HepG2 (cell line): Measurements from ENCODE around the gene LIPA. TPM values are rescaled to one million over a fixed set of nuclear protein-coding genes. Genes with fewer than 3 reads are reported as not detected.
A peak's percentile ranks its signal among the peaks of the same experiment; 100 is the strongest.

ENCODE experiments used
- FOXP1 ChIP-seq, 2 experiments: fragments of 450-650 bp in 1 of 2; IDR thresholded peaks; 2 replicates each; pipeline ENCODE4 v1.6.1; 2017 to 2018; ENCODE audit warnings: antibody characterized with exemption in 1 of 2
- GABPA ChIP-seq, 2 experiments: IDR thresholded peaks; 2 replicates each; pipeline ENCODE4 v1.6.1; 2011 to 2016; ENCODE audit warnings: low read depth in 2 of 2, low read length in 1 of 2, missing biosample characterization in 1 of 2, missing genetic modification characterization in 1 of 2
- HDAC1 ChIP-seq: sonication (generic); formaldehyde crosslinking; IDR thresholded peaks from 2 replicates; pipeline ENCODE4 v1.5.1; 2020; ENCODE audit warnings: mild to moderate bottlenecking, missing genetic modification reagents
- MYNN ChIP-seq: sonication (generic); formaldehyde crosslinking; IDR thresholded peaks from 2 replicates; pipeline ENCODE4 v1.4.0; 2020; ENCODE audit warnings: mild to moderate bottlenecking, low read depth, missing genetic modification reagents
- NFIB ChIP-seq: sonication (generic); formaldehyde crosslinking; IDR thresholded peaks from 2 replicates; pipeline ENCODE4 v1.9.0; 2021; ENCODE audit warnings: missing genetic modification reagents, mild to moderate bottlenecking, borderline replicate concordance
- NFRKB ChIP-seq: fragments of 450-650 bp; IDR thresholded peaks from 2 replicates; pipeline ENCODE4 v1.6.1; 2017
- PRPF4 ChIP-seq: fragments of 200-400 bp; formaldehyde crosslinking; IDR thresholded peaks from 2 replicates; pipeline ENCODE4 v1.6.1; 2016; ENCODE audit warnings: low read length, low read depth; ENCODE audit not compliant: poor library complexity, severe bottlenecking
- RAD51 ChIP-seq: fragments of 450-650 bp; IDR thresholded peaks from 2 replicates; pipeline ENCODE4 v1.6.1; 2016; ENCODE audit warnings: borderline replicate concordance
- SMARCC2 ChIP-seq: fragments of 450-650 bp; IDR thresholded peaks from 2 replicates; pipeline ENCODE4 v1.6.1; 2017; ENCODE audit warnings: antibody characterized with exemption, mild to moderate bottlenecking
- SP2 ChIP-seq: sonication (generic); formaldehyde crosslinking; IDR thresholded peaks from 2 replicates; pipeline ENCODE4 v1.5.1; 2020; ENCODE audit warnings: mild to moderate bottlenecking, missing genetic modification reagents
- TMF1 ChIP-seq: sonication (generic); formaldehyde crosslinking; IDR thresholded peaks from 2 replicates; pipeline ENCODE4 v1.8.1; 2022; ENCODE audit warnings: low read depth, missing genetic modification reagents
- ZNF180 ChIP-seq: sonication (generic); formaldehyde crosslinking; IDR thresholded peaks from 2 replicates; pipeline ENCODE4 v1.4.0; 2020; ENCODE audit warnings: low read depth, missing genetic modification reagents, borderline replicate concordance
- ZNF230 ChIP-seq: sonication (generic); formaldehyde crosslinking; IDR thresholded peaks from 2 replicates; pipeline ENCODE4 v1.4.0; 2020; ENCODE audit warnings: mild to moderate bottlenecking, missing genetic modification reagents
- ZNF292 ChIP-seq: sonication (generic); formaldehyde crosslinking; IDR thresholded peaks from 2 replicates; pipeline ENCODE4 v1.8.1; 2022; ENCODE audit warnings: mild to moderate bottlenecking, low read depth, missing genetic modification reagents, borderline replicate concordance
- ZNF772 ChIP-seq: sonication (generic); formaldehyde crosslinking; IDR thresholded peaks from 2 replicates; pipeline ENCODE4 v1.5.0; 2020; ENCODE audit warnings: mild to moderate bottlenecking, missing genetic modification reagents
- ZNF792 ChIP-seq: IDR thresholded peaks from 2 replicates; pipeline ENCODE4 v1.6.1; 2016
- ZNF891 ChIP-seq: sonication (generic); formaldehyde crosslinking; IDR thresholded peaks from 2 replicates; pipeline ENCODE4 v1.5.0; 2020; ENCODE audit warnings: mild to moderate bottlenecking, missing genetic modification reagents
- polyA plus RNA-seq, 8 experiments: library from polyadenylated mRNA; depleted of rRNA in 3 of 8; stranded (reverse) in 7 of 8; unstranded in 1 of 8; fragments of >200 nt; fragmentation: Illumina TruSeq in 4 of 8; extraction: Trizol in 4 of 8; gene quantifications; 2 replicates each; pipeline versions ENCODE4 v1.2.1 to v1.2.3, GENCODE V29; 2011 to 2016; ENCODE audit warnings: low read depth in 4 of 8, missing spikeins in 1 of 8, mixed read lengths in 1 of 8; ENCODE audit not compliant: insufficient read depth in 1 of 8
- total RNA-seq, 5 experiments: library from RNA; depleted of rRNA; stranded (reverse); fragments of >200 nt; fragmentation: Illumina TruSeq; extraction: Trizol; gene quantifications; 2 replicates each; pipeline ENCODE4 v1.2.3, GENCODE V29; 2016; ENCODE audit warnings: low read depth in 1 of 5
- TF ChIP-seq, protein P1 (sequence below): sonication (generic); formaldehyde crosslinking; IDR thresholded peaks from 2 replicates; pipeline ENCODE4 v1.4.0; 2020; ENCODE audit warnings: missing genetic modification reagents, mild to moderate bottlenecking, borderline replicate concordance
- TF ChIP-seq, protein P2 (sequence below): IDR thresholded peaks from 2 replicates; pipeline ENCODE4 v1.6.1; 2016; ENCODE audit warnings: mild to moderate bottlenecking
- TF ChIP-seq, protein P3 (sequence below): sonication (generic); formaldehyde crosslinking; IDR thresholded peaks from 2 replicates; pipeline ENCODE4 v1.4.0; 2020; ENCODE audit warnings: mild to moderate bottlenecking, missing genetic modification reagents, borderline replicate concordance

LIPA gene
- total and polyA plus RNA-seq, 2 of the 13 experiments (the other 11 are each of a cell fraction or from before 2014, with no cell fraction given), result 57.1 to 79.5 TPM

DNA sequence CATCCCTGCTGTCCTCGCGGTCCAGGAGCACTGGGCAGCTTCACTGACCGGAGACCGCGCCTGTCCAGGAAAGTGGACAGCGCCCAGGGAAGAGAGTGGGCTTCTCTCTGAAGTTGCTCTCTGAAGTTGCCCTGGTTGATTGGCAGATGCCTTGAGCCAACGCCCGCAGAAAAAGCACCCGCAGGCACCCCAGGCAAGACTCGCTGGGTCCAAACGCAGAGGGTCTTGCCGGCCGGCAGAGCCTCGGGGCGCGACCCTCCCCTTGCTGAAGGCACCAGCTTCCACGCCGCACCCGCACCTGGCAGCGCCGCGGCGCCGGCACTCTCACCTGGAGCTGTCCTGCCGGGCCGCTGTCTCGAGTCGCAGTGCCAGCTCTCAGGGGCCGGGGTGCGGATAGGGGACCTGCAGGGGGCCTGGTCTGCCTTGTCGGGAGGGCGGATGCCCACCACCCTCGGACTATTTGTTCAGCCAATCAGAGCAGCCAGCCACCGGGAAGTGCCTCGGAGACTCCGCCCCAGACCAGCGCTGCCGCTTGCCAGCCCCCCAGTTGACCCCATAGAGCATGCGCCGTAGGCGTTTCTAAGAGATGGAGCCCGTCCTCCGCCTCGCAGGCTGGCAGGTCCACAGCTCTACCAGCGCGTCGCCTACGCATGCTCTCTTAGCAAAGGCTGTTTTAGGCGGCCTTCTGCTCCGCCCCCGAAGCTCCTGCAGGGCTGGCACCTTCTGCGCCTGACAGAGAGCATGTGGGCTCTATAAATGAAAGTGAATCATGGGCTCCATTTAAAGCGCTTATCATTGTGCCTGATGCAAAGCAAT, at the start of gene LIPA (continued):
- TF ChIP-seq ZNF772 (no peak), RAD51 (no peak), ZNF230 (CRISPR knock-in tag) (peak; percentile 23; the same call in 1 of the 2 replicates), GABPA (IDR thresholded peaks at IDR 0.05; ENCODE audit: low read depth, low read length) (no peak), GABPA (CRISPR knock-in tag; IDR thresholded peaks at IDR 0.05; ENCODE audit: low read depth) (peak; percentile 48; the same call in 1 of the 2 replicates), ZNF891 (CRISPR knock-in tag) (no peak), MYNN (CRISPR knock-in tag) (no peak), ZNF180 (CRISPR knock-in tag) (no peak), SP2 (CRISPR knock-in tag) (peak; percentile 32; the same call in 1 of the 2 replicates), ZNF792 (CRISPR knock-in tag) (no peak), FOXP1 (IDR thresholded peaks at IDR 0.05) (no peak), FOXP1 (CRISPR knock-in tag; IDR thresholded peaks at IDR 0.05) (no peak), TMF1 (CRISPR knock-in tag) (no peak), NFRKB (no peak), HDAC1 (CRISPR knock-in tag) (peak; percentile 58; the same call in 1 of the 2 replicates), NFIB (CRISPR knock-in tag) (no peak), ZNF292 (CRISPR knock-in tag) (peak; percentile 69), SMARCC2 (no peak), PRPF4 (no peak)
- TF ChIP-seq, protein P1, sequence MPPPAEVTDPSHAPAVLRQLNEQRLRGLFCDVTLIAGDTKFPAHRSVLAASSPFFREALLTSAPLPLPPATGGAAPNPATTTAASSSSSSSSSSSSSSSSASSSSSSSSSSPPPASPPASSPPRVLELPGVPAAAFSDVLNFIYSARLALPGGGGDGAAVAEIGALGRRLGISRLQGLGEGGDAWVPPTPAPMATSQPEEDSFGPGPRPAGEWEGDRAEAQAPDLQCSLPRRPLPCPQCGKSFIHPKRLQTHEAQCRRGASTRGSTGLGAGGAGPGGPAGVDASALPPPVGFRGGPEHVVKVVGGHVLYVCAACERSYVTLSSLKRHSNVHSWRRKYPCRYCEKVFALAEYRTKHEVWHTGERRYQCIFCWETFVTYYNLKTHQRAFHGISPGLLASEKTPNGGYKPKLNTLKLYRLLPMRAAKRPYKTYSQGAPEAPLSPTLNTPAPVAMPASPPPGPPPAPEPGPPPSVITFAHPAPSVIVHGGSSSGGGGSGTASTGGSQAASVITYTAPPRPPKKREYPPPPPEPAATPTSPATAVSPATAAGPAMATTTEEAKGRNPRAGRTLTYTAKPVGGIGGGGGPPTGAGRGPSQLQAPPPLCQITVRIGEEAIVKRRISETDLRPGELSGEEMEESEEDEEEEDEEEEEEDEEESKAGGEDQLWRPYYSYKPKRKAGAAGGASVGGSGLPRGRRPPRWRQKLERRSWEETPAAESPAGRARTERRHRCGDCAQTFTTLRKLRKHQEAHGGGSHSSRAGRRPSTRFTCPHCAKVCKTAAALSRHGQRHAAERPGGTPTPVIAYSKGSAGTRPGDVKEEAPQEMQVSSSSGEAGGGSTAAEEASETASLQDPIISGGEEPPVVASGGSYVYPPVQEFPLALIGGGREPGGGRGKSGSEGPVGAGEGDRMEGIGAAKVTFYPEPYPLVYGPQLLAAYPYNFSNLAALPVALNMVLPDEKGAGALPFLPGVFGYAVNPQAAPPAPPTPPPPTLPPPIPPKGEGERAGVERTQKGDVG (CRISPR knock-in tag), result 0 out of 2 replicates have a peak, but pooled peaks have one; percentile 41
- TF ChIP-seq, protein P2, sequence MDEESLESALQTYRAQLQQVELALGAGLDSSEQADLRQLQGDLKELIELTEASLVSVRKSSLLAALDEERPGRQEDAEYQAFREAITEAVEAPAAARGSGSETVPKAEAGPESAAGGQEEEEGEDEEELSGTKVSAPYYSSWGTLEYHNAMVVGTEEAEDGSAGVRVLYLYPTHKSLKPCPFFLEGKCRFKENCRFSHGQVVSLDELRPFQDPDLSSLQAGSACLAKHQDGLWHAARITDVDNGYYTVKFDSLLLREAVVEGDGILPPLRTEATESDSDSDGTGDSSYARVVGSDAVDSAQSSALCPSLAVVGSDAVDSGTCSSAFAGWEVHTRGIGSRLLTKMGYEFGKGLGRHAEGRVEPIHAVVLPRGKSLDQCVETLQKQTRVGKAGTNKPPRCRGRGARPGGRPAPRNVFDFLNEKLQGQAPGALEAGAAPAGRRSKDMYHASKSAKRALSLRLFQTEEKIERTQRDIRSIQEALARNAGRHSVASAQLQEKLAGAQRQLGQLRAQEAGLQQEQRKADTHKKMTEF (CRISPR knock-in tag), result peak; percentile 84
- TF ChIP-seq, protein P3, sequence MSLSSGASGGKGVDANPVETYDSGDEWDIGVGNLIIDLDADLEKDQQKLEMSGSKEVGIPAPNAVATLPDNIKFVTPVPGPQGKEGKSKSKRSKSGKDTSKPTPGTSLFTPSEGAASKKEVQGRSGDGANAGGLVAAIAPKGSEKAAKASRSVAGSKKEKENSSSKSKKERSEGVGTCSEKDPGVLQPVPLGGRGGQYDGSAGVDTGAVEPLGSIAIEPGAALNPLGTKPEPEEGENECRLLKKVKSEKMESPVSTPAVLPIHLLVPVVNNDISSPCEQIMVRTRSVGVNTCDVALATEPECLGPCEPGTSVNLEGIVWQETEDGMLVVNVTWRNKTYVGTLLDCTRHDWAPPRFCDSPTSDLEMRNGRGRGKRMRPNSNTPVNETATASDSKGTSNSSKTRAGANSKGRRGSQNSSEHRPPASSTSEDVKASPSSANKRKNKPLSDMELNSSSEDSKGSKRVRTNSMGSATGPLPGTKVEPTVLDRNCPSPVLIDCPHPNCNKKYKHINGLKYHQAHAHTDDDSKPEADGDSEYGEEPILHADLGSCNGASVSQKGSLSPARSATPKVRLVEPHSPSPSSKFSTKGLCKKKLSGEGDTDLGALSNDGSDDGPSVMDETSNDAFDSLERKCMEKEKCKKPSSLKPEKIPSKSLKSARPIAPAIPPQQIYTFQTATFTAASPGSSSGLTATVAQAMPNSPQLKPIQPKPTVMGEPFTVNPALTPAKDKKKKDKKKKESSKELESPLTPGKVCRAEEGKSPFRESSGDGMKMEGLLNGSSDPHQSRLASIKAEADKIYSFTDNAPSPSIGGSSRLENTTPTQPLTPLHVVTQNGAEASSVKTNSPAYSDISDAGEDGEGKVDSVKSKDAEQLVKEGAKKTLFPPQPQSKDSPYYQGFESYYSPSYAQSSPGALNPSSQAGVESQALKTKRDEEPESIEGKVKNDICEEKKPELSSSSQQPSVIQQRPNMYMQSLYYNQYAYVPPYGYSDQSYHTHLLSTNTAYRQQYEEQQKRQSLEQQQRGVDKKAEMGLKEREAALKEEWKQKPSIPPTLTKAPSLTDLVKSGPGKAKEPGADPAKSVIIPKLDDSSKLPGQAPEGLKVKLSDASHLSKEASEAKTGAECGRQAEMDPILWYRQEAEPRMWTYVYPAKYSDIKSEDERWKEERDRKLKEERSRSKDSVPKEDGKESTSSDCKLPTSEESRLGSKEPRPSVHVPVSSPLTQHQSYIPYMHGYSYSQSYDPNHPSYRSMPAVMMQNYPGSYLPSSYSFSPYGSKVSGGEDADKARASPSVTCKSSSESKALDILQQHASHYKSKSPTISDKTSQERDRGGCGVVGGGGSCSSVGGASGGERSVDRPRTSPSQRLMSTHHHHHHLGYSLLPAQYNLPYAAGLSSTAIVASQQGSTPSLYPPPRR, result 0 out of 2 replicates have a peak, but pooled peaks have one; percentile 17
